Renal pelvis (tissue), 4 donors: ENCODE data around the gene SLC10A7. TPM values are rescaled to one million over a fixed set of nuclear protein-coding genes. Genes with fewer than 3 reads are reported as not detected.

Experiments used
- DNase-seq: peaks from one replicate; pipeline ENCODE4 v3.0.0-alpha.2; 2013
- polyA plus RNA-seq, 3 donors: library from polyadenylated mRNA; unstranded; fragments of 120-200 nt; gene quantifications; one replicate each; pipeline ENCODE4 v1.2.1, GENCODE V29; 2013; ENCODE audit not compliant: insufficient read length in 3 of 3

The SLC10A7 gene
- polyA plus RNA-seq, 3 donors = 13.3 to 16.4 (median 14.0) TPM

- no peak for DNase-seq
These were observed 204.0 kb downstream of the SLC10A7 start for GRCh38 chr4:146317783-146318182.

- no peak for DNase-seq
These were observed 206.6 kb downstream of the SLC10A7 start for GRCh38 chr4:146315184-146315583.

GRCh38 chr4:146311238-146311970, 210.3 kb downstream of the SLC10A7 start:
- DNase-seq = no peak

- DNase-seq = no peak
These were observed 211.3 kb downstream of the SLC10A7 start for GRCh38 chr4:146310319-146311021.

GRCh38 chr4:146308951-146309350, 212.8 kb downstream of the SLC10A7 start:
- DNase-seq = no peak

GRCh38 chr4:146302822-146303221, 218.9 kb downstream of the SLC10A7 start:
- DNase-seq = no peak

GRCh38 chr4:146299607-146300006, 222.1 kb downstream of the SLC10A7 start:
- peak; percentile 2 for DNase-seq

GRCh38 chr4:146294776-146295175, 227.0 kb downstream of the SLC10A7 start:
- no peak for DNase-seq

- DNase-seq = no peak
These were observed 229.2 kb downstream of the SLC10A7 start for GRCh38 chr4:146292508-146292907.

- no peak for DNase-seq
These were observed 230.4 kb downstream of the SLC10A7 start for GRCh38 chr4:146291313-146291712.

- no peak for DNase-seq
These were observed 233.5 kb downstream of the SLC10A7 start for GRCh38 chr4:146288193-146288592.

- no peak for DNase-seq
These were observed 236.7 kb downstream of the SLC10A7 start for GRCh38 chr4:146285037-146285436.

GRCh38 chr4:146283758-146284651, 237.7 kb downstream of the SLC10A7 start:
- DNase-seq = no peak

GRCh38 chr4:146282657-146283056, 239.1 kb downstream of the SLC10A7 start:
- DNase-seq = no peak

- no peak for DNase-seq
These were observed 242.8 kb downstream of the SLC10A7 start for GRCh38 chr4:146278986-146279385.

- no peak for DNase-seq
These were observed 246.4 kb downstream of the SLC10A7 start for GRCh38 chr4:146275370-146275769.

GRCh38 chr4:146274774-146275173, 247.0 kb downstream of the SLC10A7 start:
- no peak for DNase-seq

- no peak for DNase-seq
These were observed 248.4 kb downstream of the SLC10A7 start for GRCh38 chr4:146273204-146273901.

- DNase-seq = no peak
These were observed 250.3 kb downstream of the SLC10A7 start for GRCh38 chr4:146271466-146271865.

- no peak for DNase-seq
These were observed 252.5 kb downstream of the SLC10A7 start for GRCh38 chr4:146269228-146269653.

- no peak for DNase-seq
These were observed 253.9 kb downstream of the SLC10A7 start for GRCh38 chr4:146267826-146268225.
